ENCODE results near the gene PRSS12. TPM values are rescaled to one million over a fixed set of nuclear protein-coding genes. Genes with fewer than 3 reads are reported as not detected.
"Not testable (repeated sequence)": the region's sequence is repeated elsewhere in the genome, so short reads cannot be mapped to it uniquely, and the experiment has no call there.

PRSS12 gene
- total RNA-seq, 1 donor from 2014 or later, result 1.7 TPM

DNA sequence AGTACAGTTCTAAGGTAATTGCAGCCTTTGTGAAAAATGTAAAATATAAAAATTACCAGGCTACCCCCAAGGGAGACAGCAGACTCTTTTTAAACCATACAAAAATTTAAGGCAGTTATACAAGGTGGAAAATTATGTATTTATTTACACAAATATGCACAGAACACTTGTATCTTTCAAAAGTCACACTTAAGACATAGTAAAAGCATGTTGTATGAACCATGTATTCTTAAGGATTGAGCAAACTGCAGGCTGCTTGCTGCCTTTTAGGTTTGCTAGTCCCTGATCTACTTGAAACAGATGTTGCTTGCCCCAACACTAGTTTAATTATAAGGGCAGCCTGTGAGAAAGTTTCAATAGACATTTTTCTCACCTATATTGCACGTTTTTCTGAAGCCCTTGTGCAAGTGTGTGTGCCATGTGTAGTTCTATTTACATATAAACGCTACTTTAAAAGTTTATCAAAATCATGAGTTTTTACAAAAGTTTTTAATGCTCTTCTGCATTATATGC, 72.8 kb downstream of the PRSS12 start:
- DNase-seq (ENCODE audit: extremely low read depth, low read depth, low spot score), result no peak

DNA sequence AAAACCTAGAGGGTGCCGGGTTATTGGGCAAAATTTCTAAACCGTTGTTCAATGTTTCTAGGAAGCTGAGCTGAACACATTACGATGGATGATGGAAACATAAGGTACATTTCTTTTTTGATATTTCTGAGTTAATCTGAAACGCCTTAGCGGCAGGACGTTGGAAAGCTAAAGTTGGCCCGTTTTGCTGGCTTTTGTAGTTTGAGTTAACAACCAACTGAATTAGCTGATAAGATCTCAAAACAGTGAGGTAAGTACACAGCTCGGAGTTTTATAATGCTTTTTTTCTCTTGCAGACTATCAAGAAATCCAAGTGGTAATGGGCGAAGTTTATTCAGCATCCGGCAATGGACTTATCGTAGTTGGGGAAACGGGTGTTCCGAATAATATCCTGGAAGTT, 73.5 kb downstream of the PRSS12 start:
- no peak for DNase-seq (ENCODE audit: extremely low read depth, low read depth, low spot score)

DNA sequence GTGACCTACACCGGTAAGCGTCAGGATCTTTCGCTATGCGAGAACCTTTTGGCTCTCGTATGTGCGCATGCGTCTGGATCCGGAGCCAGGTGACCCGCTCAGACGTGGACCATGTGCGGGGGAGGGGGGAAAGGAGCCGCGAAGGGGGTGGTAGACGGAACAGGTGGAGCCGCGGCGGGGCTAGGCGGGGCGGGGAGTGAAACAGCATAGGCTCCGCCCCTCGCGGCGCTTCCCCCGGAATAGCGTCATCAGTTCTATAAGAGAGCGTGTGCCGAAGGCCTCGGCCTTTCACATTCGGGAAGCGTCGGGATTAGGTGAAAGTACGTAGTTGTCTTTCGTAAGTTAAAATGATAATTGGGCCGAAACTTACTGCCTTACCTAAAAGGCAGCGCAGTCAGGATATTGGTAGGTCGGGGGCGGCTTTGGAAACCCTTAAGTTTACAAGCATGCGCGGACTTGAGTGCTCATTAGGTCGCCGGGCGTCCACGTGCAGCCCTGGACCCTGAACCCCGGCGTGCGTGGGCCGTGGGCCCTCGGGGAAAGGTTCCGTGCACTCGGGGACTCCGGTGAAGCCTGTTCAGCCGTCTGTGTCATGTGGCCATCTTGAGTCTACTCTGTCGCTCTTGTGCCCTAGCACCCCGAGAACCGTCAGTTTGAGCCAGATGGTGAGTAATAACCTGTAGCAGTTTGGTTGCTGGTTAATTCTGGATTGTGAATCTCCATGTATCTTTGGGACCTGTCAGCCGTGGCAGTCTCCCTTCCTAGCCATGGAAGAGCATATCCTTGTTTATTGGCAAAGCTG, 74.1 kb downstream of the PRSS12 start:
- peak; percentile 42 for DNase-seq (ENCODE audit: extremely low read depth, low read depth, low spot score)

DNA sequence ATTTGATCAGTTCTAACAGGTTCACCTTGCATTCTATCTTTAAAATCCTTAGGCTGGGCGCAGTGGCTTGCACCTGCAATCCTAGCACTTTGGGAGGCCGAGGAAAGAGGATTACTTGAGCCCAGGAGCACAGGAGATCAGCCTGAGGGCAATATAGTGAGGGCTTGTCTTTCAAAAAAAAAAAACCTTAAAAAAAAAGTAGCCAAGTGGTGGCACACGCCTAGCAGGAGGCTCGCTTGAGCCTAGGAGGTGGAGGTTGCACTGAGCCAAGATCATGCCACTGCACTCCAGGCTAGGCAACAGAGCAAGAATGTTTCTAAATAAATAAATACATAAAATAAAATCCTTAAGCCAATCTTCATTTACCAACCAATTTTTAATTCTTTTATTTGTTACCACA, 75.6 kb downstream of the PRSS12 start:
- no peak for DNase-seq (ENCODE audit: extremely low read depth, low read depth, low spot score)

DNA sequence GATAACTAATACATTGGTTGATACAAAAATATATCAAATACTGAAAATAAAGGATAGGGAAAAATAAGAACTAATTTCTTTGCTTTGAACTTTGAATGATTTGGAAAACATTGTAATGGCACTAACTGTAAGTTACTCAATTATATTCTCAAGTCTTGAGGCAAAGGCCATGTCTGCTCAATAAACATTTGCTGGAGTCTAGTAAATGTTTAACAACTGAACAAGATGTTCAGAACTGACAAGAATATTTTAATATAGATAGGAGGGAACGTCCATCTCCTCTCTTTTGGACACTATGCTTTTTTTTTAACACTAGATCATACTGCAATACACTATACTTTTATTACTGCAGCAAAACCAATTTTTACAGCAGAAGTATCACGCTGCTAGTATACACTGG, 76.2 kb downstream of the PRSS12 start:
- DNase-seq (ENCODE audit: extremely low read depth, low read depth, low spot score), result no peak

DNA sequence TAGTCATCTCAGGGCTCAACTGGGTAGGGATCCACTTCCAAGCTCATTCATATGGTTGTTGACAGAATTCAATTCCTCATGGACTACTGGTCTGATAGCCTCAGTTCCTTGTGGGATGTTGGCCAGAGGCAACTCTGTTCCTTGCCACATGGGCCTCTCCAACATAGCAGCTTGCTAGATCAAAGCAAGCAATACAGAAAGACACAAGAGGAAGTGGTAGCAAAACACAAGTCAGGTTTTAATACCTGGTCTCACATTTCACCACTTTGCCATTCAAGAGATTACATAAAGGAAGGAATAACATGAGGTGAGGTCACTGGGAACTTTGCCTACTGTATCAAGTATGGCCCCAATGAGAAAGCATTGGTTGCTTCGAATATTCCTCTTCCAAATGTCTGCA, 79.2 kb downstream of the PRSS12 start:
- DNase-seq (ENCODE audit: extremely low read depth, low read depth, low spot score), result no peak

DNA sequence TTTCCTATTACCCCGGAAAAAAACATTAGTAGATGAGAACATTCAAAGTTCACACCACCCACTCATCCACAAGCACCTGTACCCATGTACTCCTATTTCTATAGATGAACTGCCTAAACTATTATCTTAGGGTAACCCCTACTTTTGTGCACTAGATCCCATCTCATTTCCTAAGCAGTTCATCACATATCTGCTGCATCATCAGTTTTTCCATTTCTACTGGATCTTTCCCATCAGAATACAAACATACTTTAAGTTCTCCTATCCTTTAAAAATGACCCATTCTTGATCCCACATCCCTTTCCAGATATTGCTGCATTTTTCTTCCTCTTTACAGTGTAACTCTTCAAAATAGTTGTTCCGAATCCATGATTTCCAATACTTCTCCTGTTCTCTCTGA, 81.0 kb downstream of the PRSS12 start:
- no peak for DNase-seq (ENCODE audit: extremely low read depth, low read depth, low spot score)

DNA sequence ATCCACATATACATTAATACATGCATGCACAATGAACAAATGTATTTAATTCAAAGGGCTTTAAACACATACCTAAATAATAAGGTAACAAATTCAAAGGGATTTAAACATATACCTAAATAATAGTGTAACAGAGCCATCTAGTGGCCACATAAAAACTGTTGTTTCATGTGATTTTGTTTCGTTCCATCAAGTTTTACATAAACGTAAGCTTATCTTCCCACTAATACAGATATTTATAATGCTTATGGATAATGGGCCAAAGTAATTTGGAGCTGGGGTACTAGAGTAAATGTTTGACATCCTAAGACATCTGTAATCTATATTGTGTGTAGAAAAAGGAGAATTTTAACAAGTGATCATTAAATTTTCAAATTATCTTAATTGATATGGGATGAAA, 82.3 kb downstream of the PRSS12 start:
- DNase-seq (ENCODE audit: extremely low read depth, low read depth, low spot score), result peak; percentile 44

DNA sequence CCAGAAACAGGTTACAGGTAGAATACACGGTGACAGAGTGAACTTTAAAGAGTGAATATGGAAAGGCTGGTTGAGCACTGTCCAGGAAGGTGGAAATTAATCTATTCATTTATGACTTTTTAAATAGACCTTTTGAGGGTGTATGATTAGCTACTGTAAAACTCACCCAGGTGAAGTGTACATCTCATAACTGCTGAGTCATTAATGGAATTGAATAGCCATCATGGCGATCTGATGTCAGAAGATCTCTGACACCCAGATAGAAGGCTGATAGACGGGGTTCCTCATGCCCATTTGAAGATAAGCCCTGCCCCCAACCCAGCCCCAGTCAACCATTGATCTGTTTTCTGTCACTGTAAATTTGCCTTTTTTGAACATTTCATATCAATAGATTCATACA, 84.0 kb downstream of the PRSS12 start:
- no peak for DNase-seq (ENCODE audit: extremely low read depth, low read depth, low spot score)

DNA sequence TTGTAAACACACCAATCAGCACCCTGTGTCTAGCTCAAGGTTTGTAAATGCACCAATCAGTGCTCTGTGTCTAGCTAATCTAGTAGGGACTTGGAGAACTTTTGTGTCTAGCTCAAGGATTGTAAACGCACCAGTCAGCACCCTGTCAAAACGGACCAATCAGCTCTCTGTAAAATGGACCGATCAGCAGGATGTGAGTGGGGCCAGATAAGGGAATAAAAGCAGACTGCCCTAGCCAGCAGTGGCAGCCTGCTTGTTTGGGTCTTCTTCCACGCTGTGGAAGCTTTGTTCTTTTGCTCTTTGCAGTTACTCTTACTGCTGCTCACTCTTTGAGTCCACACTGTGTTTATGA, 86.7 kb downstream of the PRSS12 start:
- not testable (repeated sequence) for DNase-seq (ENCODE audit: extremely low read depth, low read depth, low spot score)

DNA sequence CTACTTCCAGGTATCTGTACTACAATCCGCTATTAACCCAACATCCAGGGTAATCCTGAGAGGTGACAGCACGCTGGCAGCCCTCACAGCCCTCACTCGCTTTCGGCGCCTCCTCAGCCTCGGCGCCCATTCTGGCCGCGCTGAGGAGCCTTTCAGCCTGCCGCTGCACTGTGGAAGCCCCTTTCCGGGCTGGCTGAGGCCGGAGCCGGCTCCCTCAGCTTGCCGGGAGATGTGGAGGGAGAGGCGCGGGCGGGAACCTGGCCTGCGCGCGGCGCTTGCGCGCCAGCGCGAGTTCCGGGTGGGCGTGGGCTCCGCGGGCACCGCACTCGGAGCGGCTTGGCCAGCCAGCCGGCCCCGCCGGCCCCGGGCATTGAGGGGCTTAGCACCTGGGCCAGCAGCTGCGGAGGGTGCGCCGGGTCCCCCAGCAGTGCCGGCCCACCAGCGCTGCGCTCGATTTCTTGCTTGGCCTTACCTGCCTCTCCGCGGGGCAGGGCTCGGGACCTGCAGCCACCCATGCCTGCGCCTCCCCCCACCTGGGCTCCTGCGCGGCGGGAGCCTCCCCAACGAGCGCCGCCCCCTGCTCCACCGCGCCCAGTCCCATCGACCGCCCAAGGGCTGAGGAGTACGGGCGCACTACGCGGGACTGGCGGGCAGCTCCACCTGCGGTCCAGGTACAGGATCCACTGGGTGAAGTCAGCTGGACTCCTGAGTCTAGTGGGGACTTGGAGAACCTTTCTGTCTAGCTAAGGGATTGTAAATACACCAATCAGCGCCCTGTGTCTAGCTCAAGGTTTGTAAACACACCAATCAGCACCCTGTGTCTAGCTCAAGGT, 87.3 kb downstream of the PRSS12 start:
- no peak for DNase-seq (ENCODE audit: extremely low read depth, low read depth, low spot score)

DNA sequence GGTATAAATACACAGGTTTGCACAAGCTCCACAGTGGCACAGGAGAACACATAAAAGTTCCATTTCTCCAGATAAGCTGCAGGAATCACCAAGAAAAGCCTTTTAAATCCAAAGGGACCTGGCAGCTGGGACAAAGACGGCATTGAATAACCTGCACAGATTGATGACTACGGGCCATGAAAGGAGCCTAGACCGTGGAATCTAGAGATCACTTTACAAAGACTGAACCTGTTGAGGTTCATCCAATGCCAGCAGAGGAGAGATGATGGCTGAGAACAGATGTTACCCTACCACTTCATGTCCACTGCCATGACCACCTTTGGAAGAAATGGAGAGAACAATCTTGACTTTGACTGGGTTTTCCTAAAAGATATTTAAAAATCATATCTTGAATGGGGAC, 88.7 kb downstream of the PRSS12 start:
- no peak for DNase-seq (ENCODE audit: extremely low read depth, low read depth, low spot score)

DNA sequence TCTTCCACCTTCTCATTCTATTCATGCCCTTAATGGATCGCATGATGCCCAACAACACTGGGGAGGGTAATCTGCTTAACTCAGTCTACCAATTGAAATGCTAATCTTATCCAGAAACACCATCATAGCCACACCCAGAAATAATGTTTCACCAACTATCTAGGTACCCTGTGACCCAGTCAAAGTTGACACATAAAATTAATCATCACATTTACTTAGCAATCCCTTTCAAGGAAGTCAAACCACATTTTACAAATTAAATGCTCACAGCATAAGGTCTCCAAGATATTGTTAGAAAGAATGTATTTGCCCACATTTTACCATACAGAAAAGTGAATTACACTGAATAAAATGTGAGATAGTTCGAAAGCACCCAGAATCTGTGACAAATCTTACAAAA, 92.5 kb downstream of the PRSS12 start:
- DNase-seq (ENCODE audit: extremely low read depth, low read depth, low spot score), result no peak

DNA sequence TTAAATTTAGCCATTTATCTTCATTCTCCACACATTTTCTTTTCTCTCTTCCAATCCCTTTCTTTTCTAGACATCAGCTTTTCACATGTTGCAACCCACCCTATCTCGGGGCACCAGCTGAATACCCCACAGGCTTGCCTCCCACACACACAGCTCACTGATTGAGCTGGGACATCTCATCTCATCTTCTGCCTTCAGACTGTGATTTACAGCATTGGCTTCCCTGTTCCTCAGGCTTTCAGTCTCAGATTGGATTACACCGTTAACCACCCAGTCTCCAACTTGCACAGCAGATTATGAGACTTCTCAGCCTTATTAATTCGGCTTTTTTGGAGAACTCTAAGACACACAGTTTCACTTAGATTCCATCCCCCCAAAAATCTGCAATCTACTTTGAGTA, 93.7 kb downstream of the PRSS12 start:
- no peak for DNase-seq (ENCODE audit: extremely low read depth, low read depth, low spot score)

DNA sequence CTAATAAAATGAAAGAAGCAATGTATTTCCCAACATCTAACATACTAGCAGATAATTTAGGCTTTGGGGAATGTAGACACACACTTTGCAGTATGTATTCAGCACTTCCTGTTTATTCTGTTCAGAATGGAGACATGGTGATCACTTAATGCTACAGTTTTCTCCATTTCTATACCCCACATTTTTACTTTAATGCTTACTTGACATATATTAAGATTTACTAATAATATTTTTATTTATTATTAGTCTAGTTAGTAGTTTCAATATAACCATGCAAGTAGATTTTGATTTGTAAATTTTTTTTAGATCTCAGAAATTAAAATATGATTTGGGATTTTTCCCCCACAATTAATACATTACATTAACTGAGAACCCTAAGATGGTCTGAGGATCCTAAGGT, 98.4 kb downstream of the PRSS12 start:
- DNase-seq (ENCODE audit: extremely low read depth, low read depth, low spot score), result no peak

DNA sequence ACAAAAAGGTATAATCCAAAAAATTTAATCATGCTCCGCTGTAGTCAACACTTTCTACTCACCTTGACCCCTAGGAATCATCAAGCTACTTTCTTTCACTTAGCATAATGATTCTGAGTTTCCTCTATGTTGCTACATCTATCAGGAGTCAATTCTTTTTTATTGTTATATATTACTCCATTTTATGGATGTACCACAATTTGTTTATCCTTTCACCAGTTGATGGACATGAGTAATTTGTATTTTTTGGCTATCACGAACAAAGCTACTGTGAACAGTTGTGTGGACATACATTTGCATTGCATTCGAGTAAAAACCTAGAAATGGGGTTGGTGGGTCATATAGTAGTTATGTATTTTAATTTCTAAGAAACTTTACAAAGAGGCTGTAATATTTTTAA, 102.9 kb downstream of the PRSS12 start:
- DNase-seq (ENCODE audit: extremely low read depth, low read depth, low spot score), result no peak

DNA sequence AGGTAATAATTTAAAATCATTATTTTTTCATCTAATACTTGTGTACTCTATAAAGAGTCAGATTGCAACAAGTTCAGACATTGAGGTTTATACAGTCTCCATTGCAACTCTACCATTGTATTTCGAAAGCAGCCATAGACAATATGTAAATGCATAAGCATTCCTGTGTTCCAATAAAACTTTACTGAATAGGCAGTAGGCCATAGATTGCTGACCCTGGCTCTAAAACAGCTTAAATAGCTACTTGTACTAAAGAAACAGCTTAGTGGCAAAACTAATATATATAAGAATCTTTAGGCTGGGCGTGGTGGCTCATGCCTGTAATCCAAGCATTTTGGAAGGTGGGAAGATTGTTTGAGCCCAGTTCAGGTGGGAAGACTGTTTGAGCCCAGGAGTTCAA, 115.3 kb downstream of the PRSS12 start:
- DNase-seq (ENCODE audit: extremely low read depth, low read depth, low spot score), result no peak

DNA sequence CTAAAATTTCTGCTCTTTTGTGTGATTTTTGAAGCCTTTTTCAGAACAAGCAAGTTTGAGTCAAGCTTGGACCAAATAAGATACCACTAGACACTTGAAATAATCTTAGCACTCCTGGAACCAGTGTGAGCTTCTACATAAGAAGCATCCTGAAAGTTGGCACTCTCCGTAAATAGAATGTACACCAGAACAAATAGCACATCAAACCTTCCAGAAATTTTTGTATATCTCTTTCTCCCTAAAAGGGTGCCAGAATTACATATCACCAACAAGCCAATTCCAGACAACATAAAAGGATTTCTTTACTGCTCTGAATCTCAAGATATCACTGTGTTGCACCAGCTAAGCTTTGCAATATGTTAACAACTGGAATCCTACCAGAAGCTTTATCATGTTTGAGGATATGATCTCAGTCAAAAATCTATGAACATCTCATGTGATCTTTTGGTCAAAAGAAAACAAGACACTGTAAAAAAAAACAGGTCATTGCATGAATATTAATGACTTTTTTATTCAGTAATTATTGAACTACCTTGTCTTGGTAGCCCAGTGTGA, 117.2 kb downstream of the PRSS12 start:
- DNase-seq (ENCODE audit: extremely low read depth, low read depth, low spot score), result no peak

Measured in glomerular endothelial cell (primary cell).